NCI-H774 (cell line): ENCODE results near the gene SLC50A1.

ENCODE experiments used
- DNase-seq: peaks from one replicate; lab custom pipeline; 2025; lab: John Stamatoyannopoulos, UW

Gene SLC50A1

GRCh38 chr1:155170101-155170785, 34.6 kb downstream of the SLC50A1 start:
- no peak for DNase-seq

GRCh38 chr1:155170806-155171205, 35.2 kb downstream of the SLC50A1 start:
- DNase-seq = no peak

- no peak for DNase-seq
Observed at GRCh38 chr1:155171836-155172731, 36.4 kb downstream of the SLC50A1 start.

- peak; percentile 97 for DNase-seq
Observed at GRCh38 chr1:155172732-155173477, 37.3 kb downstream of the SLC50A1 start, which contains the start of gene KRTCAP2. Gene KRTCAP2, minus strand, starts transcription at chr1:155173304. Its CDS starts 80 bp downstream, at chr1:155173224.

- peak; percentile 67 for DNase-seq
Observed at GRCh38 chr1:155173478-155174323, 38.0 kb downstream of the SLC50A1 start, which contains the start of gene TRIM46. Gene TRIM46, plus strand, starts transcription at chr1:155173849. Its CDS starts 118 bp downstream, at chr1:155173967.

GRCh38 chr1:155174324-155175280, 39.0 kb downstream of the SLC50A1 start:
- peak; percentile 55 for DNase-seq

GRCh38 chr1:155175281-155175926, 39.8 kb downstream of the SLC50A1 start:
- no peak for DNase-seq

GRCh38 chr1:155175927-155176371, 40.3 kb downstream of the SLC50A1 start:
- peak; percentile 57 for DNase-seq

- DNase-seq = peak; percentile 82
Observed at GRCh38 chr1:155176544-155177071, 41.0 kb downstream of the SLC50A1 start.

GRCh38 chr1:155177192-155177917, 41.7 kb downstream of the SLC50A1 start:
- DNase-seq = no peak

- no peak for DNase-seq
Observed at GRCh38 chr1:155177918-155178281, 42.2 kb downstream of the SLC50A1 start.

- DNase-seq = no peak
Observed at GRCh38 chr1:155178441-155179111, 42.9 kb downstream of the SLC50A1 start.

GRCh38 chr1:155179112-155180031, 43.7 kb downstream of the SLC50A1 start:
- no peak for DNase-seq

GRCh38 chr1:155181371-155182051, 45.9 kb downstream of the SLC50A1 start:
- DNase-seq = no peak

- no peak for DNase-seq
Observed at GRCh38 chr1:155182052-155182550, 46.4 kb downstream of the SLC50A1 start.

GRCh38 chr1:155183775-155184221, 48.1 kb downstream of the SLC50A1 start:
- DNase-seq = no peak
